GM18517 (cell line): Measurements from ENCODE around the gene PRKN.
"Not testable (repeated sequence)": the region's sequence is repeated elsewhere in the genome, so short reads cannot be mapped to it uniquely, and the experiment has no call there.

Experiments
- ATAC-seq: cut with Tn5 transposase; IDR thresholded peaks from one replicate; pipeline ENCODE4 v1.9.1; 2021; ENCODE audit warnings: mild to moderate bottlenecking, moderate library complexity; ENCODE audit not compliant: unreplicated experiment

Gene PRKN

GRCh38 chr6:161882196-161882765 lies 845.3 kb downstream of the PRKN start:
- no peak for ATAC-seq

GRCh38 chr6:161880056-161880455 lies 847.5 kb downstream of the PRKN start:
- no peak for ATAC-seq

- no peak for ATAC-seq
Observed at GRCh38 chr6:161876231-161876630, 851.3 kb downstream of the PRKN start.

GRCh38 chr6:161870236-161870901 lies 857.2 kb downstream of the PRKN start:
- ATAC-seq: no peak

- ATAC-seq: no peak
Observed at GRCh38 chr6:161869491-161869890, 858.1 kb downstream of the PRKN start.

- no peak for ATAC-seq
Observed at GRCh38 chr6:161866570-161866969, 861.0 kb downstream of the PRKN start.

- not testable (repeated sequence) for ATAC-seq
Observed at GRCh38 chr6:161861061-161861460, 866.5 kb downstream of the PRKN start.

GRCh38 chr6:161853657-161854056 lies 873.9 kb downstream of the PRKN start:
- ATAC-seq: no peak

GRCh38 chr6:161851486-161851885 lies 876.1 kb downstream of the PRKN start:
- not testable (repeated sequence) for ATAC-seq

GRCh38 chr6:161850562-161850961 lies 877.0 kb downstream of the PRKN start:
- ATAC-seq: no peak

- no peak for ATAC-seq
Observed at GRCh38 chr6:161847628-161848027, 879.9 kb downstream of the PRKN start.

GRCh38 chr6:161844804-161845203 lies 882.8 kb downstream of the PRKN start:
- no peak for ATAC-seq

- ATAC-seq: no peak
Observed at GRCh38 chr6:161843066-161843465, 884.5 kb downstream of the PRKN start.

- no peak for ATAC-seq
Observed at GRCh38 chr6:161840380-161840779, 887.2 kb downstream of the PRKN start.

GRCh38 chr6:161838306-161839035 lies 889.1 kb downstream of the PRKN start:
- ATAC-seq: no peak

- ATAC-seq: no peak
Observed at GRCh38 chr6:161837854-161838253, 889.7 kb downstream of the PRKN start.

GRCh38 chr6:161837449-161837735 lies 890.2 kb downstream of the PRKN start:
- ATAC-seq: no peak

- no peak for ATAC-seq
Observed at GRCh38 chr6:161836643-161837448, 890.7 kb downstream of the PRKN start.

- no peak for ATAC-seq
Observed at GRCh38 chr6:161835500-161836215, 891.9 kb downstream of the PRKN start.

GRCh38 chr6:161834426-161834825 lies 893.1 kb downstream of the PRKN start:
- no peak for ATAC-seq
